GM21390 (cell line): ENCODE results near the gene TRIM44.

Experiments
- ATAC-seq: cut with Tn5 transposase; IDR thresholded peaks from one replicate; pipeline ENCODE4 v1.9.1; 2021; ENCODE audit not compliant: unreplicated experiment

Gene TRIM44

GRCh38 chr11:35662649-35663407, at the start of gene TRIM44:
Gene TRIM44 (plus strand): TSS chr11:35662775. CDS start chr11:35663112, 337 bp downstream.
- ATAC-seq, result peak; percentile 90

- no peak for ATAC-seq
Measured at GRCh38 chr11:35614939-35615569, 47.5 kb upstream of the TRIM44 start.

- ATAC-seq, result no peak
Measured at GRCh38 chr11:35615921-35616900, 46.4 kb upstream of the TRIM44 start.

GRCh38 chr11:35617316-35617686, 45.3 kb upstream of the TRIM44 start:
- ATAC-seq, result no peak

- ATAC-seq, result peak; percentile 28
Measured at GRCh38 chr11:35617687-35618496, 44.7 kb upstream of the TRIM44 start, which contains the start of gene FJX1. Gene FJX1 (plus strand): TSS chr11:35618460. CDS start chr11:35618637, 177 bp downstream.

- peak; percentile 43 for ATAC-seq
Measured at GRCh38 chr11:35618497-35619115, 44.0 kb upstream of the TRIM44 start.

- peak; percentile 37 for ATAC-seq
Measured at GRCh38 chr11:35619116-35619854, 43.3 kb upstream of the TRIM44 start.

GRCh38 chr11:35619855-35620640, 42.5 kb upstream of the TRIM44 start:
- no peak for ATAC-seq

GRCh38 chr11:35620795-35621194, 41.8 kb upstream of the TRIM44 start:
- no peak for ATAC-seq

GRCh38 chr11:35621620-35622019, 41.0 kb upstream of the TRIM44 start:
- ATAC-seq, result no peak

- no peak for ATAC-seq
Measured at GRCh38 chr11:35622070-35622469, 40.5 kb upstream of the TRIM44 start.

- ATAC-seq, result no peak
Measured at GRCh38 chr11:35623621-35624168, 38.9 kb upstream of the TRIM44 start.

GRCh38 chr11:35624316-35624715, 38.3 kb upstream of the TRIM44 start:
- ATAC-seq, result no peak

GRCh38 chr11:35624781-35625180, 37.8 kb upstream of the TRIM44 start:
- ATAC-seq, result no peak

GRCh38 chr11:35626501-35626900, 36.1 kb upstream of the TRIM44 start:
- ATAC-seq, result no peak

- ATAC-seq, result no peak
Measured at GRCh38 chr11:35629511-35629910, 33.1 kb upstream of the TRIM44 start.

GRCh38 chr11:35629914-35630313, 32.7 kb upstream of the TRIM44 start:
- no peak for ATAC-seq

GRCh38 chr11:35631891-35632290, 30.7 kb upstream of the TRIM44 start:
- ATAC-seq, result no peak
